ENCODE measurements around the gene PDCD10.

- TF ChIP-seq POLR2AphosphoS5 (IDR thresholded peaks at IDR 0.05) (no peak), POLR2A (IDR thresholded peaks at IDR 0.05) (no peak), EP300 (IDR thresholded peaks at IDR 0.05) (no peak)
- TF ChIP-seq, protein P1, sequence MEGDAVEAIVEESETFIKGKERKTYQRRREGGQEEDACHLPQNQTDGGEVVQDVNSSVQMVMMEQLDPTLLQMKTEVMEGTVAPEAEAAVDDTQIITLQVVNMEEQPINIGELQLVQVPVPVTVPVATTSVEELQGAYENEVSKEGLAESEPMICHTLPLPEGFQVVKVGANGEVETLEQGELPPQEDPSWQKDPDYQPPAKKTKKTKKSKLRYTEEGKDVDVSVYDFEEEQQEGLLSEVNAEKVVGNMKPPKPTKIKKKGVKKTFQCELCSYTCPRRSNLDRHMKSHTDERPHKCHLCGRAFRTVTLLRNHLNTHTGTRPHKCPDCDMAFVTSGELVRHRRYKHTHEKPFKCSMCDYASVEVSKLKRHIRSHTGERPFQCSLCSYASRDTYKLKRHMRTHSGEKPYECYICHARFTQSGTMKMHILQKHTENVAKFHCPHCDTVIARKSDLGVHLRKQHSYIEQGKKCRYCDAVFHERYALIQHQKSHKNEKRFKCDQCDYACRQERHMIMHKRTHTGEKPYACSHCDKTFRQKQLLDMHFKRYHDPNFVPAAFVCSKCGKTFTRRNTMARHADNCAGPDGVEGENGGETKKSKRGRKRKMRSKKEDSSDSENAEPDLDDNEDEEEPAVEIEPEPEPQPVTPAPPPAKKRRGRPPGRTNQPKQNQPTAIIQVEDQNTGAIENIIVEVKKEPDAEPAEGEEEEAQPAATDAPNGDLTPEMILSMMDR (IDR thresholded peaks at IDR 0.05): no peak
These were observed 1.6 kb upstream of the PDCD10 start for GRCh38 chr3:167736264-167736787.
